Amygdala (tissue), 56 donors: ENCODE results near the gene BCAP31.
A peak's percentile ranks its signal among the peaks of the same experiment; 100 is the strongest.
"Not testable (repeated sequence)": the region's sequence is repeated elsewhere in the genome, so short reads cannot be mapped to it uniquely, and the experiment has no call there.

Experiments used
- DNase-seq, 56 donors: peaks; one replicate each; lab custom pipeline; 2025; lab: John Stamatoyannopoulos, UW

Gene BCAP31

DNA sequence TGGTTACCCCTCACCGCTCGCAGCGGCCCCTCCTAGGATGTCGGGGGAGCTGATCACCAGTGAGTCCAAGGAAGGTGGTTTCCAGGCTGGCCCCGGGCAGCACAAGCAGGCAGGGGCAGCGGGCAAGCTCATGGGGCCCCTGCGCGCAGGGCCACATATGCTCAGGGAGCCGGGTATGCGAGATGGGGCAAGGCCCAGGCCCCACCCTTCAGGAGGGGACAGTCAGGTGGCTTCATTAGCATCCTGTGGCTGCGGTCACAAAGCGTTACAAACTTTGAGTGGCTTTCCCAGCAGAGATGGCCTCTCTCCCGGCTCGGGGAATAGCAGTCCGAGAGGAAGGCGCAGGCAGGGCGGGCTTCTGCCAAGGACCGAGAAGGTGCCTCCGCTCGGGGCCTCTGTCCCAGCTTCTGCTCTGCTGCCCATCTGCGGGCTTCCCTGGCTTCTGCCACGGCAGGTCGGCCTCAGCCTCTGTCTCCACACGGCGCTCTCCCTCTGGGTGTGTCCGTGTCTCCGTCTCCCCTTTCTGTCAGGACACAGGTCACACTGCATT is 13.9 kb upstream of the BCAP31 start:
- no peak for DNase-seq

DNA sequence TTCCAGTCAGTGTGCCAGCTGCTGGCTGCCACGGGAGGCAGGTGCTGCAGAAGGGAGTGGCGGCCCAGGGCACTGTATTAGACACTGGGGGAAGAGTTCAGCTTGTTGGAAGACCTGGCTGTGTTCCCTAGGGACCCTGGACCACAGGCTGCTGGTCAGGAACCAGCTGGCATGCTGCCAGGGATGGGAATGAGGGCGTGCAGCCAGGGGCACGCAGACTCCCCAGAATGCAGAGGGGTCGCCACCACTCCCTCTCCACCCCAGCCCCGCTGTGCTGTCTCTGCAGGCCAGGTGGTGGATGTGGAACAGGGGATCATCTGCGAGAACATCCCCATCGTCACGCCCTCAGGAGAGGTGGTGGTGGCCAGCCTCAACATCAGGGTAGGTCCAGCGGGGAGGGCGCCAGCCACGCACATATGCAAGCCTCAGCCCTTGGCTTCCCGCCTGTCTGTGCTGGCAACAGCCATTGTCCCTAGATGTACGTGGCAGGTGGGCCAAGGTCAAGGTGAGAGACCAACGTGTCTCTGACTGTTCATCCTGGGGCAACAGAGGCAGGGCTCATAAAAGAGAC is 12.8 kb upstream of the BCAP31 start:
- no peak for DNase-seq

DNA sequence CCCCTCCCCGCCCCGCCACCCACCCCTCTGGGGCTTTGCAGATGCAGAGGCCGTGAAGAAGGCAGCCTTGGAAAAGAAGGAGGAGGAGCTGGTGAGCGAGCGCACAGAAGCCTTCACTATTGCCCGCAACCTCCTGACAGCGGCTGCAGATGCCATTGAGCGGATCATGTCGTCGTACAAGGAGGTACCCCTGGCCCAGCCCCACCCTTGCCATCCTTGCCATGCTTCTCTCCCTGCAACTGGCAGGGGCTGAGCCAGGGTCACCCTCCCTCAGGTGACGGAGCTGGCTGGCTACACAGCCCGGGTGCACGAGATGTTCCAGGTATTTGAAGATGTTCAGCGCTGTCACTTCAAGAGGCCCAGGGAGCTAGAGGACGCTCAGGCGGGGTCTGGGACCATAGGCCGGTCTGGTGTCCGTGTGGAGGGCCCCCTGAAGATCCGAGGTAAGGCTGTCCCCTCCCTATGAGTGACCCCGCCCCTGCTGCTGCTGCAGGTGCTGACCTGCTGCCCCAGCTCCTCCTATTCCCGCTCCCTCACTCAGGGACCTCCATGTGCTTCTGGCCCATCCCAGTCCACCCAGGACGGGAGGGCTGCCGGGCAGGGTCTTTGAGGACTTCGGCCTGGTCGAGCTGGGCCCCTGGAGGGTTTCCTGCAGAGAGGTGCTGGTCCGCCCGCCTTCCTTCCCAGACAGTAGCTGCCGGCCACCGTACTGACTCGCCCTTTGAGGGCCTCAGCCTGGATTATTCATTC is 12.1 kb upstream of the BCAP31 start:
- no peak for DNase-seq

DNA sequence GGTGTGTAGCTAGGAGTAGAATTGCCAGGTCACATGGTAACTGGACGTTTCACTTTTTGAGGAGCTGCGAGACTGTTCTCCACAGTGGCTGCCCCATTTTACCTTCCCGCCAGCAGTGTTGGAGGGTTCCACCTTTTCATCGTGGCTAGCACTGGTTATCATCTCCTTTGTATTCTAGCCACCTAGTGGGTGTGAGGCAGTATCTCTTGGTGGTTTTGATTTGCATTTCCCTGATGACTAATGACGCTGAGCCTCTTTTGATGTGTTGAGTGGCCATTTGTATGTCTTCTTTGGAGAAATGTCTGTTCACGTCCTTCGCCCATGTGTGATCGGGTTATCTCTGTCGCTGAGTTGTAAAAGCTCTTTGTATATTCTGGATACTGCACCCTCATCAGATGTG is 11.1 kb upstream of the BCAP31 start:
- no peak for DNase-seq

DNA sequence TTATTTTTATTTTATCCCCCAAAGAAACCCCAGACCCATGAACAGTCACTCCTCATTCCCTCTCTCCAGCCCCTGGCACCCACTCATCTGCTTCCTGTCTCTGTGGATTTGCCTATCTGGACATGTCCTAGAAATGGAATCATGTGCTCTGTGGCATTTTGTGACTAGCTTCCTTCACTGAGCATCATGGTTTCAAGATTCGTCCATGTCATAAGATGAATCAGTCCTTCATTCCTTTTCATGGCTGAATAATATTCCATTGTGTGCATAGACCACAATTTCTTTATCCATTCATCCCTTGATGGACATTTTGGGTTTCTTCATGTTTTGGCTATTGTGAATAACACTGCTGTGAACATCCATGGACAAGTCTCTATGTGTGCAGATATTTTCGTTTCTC is 10.7 kb upstream of the BCAP31 start:
- DNase-seq, result no peak

DNA sequence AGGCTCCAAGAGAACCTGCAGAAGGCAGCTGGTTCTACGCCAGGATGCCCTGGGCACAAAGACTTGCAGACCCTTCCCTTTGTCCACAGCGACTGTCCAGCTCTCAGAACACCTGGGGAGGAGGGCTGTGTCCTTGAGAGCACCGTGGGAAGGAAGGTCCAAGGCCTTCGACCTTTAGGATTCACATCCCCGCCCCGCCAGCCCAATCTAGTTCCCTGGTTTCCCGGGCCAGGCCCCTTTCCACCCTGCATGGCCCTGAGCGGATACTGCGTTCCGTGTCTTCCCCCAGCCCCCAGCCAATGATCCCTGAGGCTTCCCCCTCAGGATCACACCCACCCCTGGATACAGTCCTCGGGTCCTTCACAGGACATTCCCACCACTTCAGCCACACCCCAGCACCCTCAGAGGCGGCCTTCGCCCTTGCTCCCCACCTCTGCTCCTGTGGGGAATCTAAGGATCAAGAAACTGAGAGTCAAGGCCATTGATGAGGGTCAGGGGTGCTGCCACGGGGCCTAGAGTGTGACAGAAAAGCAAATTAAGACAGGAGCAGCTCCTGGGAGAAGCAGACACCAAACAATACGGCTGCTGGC is 9.6 kb upstream of the BCAP31 start:
- no peak for DNase-seq

DNA sequence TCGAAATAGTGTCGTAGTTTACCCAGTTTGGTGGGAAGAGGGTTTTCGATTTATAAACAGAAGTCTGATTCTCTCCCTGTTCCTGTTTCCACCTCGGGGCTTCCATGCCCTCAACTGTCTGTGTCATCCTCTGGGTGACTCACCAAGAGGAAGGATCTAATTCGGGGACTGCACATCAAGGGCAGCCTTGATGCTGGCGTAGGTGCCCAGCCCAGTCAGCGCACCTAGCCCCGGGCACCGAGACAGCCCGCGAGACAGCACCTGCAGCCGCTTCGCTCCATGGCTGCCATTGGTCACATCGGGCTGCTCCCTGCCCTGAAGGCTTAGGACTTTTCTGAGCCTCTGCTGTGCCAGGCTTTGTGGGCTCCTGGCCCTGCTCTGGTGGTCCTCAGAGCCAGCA is 8.2 kb upstream of the BCAP31 start:
- no peak for DNase-seq

DNA sequence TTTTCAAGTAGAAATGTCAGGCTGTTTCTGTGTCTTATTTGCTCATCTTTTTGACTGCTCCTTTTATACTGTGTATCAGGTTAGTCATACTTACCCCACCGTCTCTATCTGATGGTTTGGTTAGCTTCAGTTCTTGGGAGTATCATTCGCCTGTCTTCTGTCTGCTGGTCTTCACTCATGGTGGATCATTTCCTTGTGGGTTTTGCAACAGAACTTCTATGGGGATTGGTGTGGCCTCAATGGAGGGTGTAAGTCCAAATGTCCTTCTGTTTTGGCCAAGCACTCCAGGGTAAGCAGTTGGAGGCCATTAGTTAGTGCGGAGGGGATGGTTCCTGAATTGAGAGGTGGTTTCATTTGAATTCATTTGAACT is 7.6 kb upstream of the BCAP31 start:
- DNase-seq, result no peak

DNA sequence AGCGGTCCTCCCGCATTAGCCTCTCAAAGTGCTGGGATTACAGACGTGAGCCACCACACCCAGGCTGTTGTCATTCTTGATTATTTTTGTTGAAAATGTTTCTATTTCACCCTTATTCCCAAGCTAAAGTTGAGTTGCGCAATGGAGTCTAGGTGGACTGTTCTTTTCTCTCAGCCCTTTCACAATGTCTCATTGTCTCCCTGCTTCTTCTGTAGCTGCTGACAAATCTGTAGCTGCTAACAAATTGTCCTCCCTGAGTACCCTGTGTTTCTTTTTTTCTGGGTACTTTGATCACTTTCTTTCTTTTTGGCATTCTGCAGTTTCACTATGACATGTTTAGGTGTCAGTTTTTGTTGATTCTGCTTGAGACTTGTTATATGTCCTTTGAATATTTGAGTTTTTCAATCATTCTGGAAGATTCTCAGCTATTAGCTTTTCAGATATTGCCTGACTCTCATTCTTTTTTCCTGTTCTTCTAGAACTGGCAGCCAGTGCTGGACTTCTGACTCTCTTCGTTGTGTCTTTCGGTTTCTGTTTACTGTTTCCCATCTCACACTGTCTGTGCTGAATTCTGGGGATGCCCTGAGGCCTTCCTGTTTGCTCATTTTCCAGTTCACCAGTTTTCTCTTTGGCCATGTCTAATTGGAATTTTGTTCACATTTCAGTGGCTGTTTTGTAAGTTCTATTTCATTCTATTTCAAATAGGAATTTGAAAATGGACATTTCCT is 7.1 kb upstream of the BCAP31 start:
- no peak for DNase-seq

DNA sequence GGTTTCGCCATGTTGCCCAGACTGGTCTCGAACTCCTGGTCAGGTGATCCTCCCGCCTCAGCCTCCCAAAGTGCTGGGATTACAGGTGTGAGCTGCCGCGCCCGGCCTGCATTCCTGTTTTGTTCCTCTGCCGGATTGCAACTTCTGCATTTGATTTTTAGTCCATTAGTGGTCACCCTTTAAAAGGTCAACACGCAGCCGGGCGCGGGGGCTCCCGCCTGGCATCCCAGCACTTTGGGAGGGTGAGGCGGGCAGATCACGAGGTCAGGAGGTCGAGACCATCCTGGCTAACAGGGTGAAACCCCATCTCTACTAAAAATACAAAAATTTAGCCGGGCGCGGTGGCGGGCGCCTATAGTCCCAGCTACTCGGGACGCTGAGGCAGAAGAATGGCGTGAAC is 5.9 kb upstream of the BCAP31 start:
- DNase-seq, result not testable (repeated sequence)

DNA sequence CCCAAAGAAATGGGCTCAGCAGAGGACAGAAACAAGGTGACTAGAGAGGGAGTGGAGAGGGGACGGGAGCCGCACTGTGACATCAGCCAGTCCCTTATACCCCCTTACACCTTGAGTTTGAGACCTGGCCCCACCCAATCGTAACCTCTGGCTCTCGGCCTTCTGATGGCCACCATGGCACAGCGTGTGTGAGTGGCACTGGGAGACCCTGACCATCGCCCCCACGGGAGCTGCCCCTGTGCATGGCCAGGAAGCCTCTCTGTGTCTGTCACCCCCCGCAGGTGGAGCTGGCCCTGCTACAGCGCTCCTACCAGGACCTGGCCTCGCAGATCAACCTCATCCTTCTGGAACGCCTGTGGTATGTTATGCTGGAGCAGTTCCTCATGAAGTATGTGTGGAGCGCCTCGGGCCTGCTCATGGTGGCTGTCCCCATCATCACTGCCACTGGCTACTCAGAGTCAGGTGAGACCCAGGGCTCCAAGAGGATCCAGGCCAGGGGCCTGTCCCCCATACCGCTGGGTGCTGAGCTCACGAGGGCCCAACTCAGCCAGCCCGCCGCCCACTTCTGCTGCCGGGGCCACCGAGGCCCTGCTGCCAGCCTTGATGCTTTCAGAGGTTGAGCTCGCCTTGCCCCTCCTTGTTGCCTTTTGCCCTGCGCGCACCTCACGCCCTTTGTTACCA is 4.9 kb upstream of the BCAP31 start:
- no peak for DNase-seq

DNA sequence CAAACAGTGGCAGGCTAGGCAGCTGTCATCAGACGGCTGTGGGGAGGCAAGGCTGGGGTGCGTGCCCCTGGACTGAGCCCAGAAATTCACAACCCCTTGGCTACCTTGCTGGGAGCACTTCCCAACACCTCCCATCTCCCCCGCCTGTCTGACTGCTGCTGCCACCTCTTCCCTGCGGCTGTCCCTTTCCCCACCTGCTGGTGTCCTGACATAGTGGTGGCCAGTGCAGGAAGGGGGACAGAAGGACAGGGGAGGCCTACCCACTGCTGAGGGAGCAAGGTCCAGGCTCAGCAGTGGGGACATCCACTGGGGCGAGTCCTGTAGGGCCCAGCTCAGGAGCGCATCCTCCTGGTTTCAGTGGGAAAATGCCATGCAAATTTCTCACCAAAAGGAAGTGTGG is 3.9 kb upstream of the BCAP31 start:
- no peak for DNase-seq

DNA sequence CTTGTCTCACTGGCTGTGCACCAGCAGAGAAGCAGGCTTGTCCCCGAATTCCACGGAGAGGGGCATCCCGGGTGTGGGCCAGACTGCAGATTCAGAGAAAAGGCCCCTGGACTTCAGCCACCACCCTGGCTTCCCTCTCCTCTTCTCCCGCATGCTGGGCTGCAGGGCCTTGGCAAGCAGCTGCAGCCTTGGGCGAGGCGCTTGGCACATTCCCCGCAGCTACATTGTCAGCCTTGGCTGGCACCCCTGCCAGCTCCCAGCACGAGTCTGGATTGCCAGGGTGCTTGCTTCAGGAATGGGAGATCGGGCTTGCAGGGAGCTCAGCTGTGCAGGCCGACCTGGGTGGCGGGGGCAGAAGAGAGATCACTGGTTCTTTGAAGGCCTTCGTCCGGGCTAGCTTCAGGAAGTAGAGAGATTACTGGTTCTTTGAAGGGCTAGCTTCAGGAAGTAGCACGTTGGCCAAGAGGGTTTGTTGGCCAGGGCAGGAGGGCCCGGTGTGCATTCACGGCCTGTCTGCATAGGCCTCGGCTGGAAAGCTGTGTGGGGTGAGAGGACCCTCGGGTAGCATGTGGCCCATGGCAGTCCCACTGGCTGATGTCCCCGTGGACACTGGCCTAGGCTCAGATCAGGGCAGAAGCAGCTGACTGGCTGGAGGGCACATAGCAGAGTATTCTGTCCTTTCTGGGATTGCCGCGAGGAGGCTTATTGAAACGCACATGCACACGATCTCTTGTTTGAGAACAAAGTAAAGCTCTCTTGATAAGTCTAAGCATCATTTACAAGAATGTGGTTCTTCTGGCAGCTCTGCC is 3.1 kb upstream of the BCAP31 start:
- DNase-seq, result peak in 53 of 56 donors; percentile 3 to 83 (median 61)

DNA sequence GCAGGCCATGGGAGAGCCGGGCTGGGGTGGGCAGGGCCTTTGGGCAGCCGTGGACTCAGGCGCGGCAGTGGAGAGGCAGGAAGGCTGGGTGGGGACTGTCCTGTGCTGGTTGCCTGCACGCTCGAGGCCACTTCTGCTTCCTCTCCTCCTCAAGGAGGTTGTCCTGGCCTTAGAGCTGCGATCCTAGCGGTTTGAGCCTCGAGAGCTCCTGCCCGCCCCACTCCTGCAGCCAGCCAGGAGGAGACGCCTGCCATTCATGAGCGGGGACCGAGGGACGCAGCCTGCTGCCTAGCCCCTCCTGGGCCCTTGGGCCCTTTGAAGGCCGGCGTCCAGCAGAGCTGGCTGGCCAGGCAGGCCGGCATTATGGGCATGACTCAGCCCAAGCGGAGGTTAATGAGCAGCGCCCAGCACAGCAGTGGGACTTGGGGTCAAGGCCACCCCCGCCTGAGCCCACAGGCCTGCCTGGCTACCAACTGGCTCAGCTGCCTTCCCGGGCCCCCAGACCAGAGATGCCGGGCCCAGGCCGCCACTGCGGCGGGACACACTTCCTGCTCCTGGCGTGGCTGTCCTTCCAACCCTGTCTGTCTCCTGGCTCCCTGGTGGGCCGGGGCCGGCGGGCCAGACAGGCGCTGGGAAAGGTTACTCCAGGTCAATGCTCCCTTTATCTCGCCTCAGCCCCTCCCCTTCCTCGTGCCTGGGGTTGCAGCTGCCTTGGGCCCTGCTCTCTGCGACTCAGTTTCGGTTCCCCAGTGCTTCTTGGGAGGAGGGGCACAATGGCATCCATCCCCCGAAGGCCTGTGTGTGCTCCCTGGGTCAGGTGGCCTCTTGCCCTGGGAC is 2.3 kb upstream of the BCAP31 start:
- DNase-seq, result peak in 32 of 56 donors; percentile 16 to 83 (median 60)

DNA sequence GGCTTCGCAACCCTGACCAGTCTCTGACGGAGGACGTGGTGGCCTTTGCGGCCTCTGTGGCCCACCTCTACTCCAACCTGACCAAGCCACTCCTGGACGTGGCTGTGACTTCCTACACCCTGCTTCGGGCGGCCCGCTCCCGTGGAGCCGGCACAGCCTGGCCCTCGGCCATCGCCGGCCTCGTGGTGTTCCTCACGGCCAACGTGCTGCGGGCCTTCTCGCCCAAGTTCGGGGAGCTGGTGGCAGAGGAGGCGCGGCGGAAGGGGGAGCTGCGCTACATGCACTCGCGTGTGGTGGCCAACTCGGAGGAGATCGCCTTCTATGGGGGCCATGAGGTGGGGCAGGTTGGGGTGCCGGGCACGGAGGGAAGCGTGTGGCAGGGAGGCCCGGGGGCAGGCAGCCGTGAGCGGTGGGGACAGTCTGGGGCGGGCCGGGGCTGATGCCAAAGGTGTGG is 1.7 kb upstream of the BCAP31 start:
- peak in 1 of 56 donors; percentile 25 for DNase-seq

DNA sequence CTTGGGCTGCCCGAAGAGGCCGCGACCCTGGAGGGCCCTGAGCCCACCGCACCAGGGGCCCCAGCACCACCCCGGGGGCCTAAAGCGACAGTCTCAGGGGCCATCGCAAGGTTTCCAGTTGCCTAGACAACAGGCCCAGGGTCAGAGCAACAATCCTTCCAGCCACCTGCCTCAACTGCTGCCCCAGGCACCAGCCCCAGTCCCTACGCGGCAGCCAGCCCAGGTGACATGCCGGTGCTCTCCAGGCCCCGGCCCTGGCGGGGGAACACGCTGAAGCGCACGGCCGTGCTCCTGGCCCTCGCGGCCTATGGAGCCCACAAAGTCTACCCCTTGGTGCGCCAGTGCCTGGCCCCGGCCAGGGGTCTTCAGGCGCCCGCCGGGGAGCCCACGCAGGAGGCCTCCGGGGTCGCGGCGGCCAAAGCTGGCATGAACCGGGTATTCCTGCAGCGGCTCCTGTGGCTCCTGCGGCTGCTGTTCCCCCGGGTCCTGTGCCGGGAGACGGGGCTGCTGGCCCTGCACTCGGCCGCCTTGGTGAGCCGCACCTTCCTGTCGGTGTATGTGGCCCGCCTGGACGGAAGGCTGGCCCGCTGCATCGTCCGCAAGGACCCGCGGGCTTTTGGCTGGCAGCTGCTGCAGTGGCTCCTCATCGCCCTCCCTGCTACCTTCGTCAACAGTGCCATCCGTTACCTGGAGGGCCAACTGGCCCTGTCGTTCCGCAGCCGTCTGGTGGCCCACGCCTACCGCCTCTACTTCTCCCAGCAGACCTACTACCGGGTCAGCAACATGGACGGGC is 1.0 kb upstream of the BCAP31 start:
- DNase-seq, result no peak

DNA sequence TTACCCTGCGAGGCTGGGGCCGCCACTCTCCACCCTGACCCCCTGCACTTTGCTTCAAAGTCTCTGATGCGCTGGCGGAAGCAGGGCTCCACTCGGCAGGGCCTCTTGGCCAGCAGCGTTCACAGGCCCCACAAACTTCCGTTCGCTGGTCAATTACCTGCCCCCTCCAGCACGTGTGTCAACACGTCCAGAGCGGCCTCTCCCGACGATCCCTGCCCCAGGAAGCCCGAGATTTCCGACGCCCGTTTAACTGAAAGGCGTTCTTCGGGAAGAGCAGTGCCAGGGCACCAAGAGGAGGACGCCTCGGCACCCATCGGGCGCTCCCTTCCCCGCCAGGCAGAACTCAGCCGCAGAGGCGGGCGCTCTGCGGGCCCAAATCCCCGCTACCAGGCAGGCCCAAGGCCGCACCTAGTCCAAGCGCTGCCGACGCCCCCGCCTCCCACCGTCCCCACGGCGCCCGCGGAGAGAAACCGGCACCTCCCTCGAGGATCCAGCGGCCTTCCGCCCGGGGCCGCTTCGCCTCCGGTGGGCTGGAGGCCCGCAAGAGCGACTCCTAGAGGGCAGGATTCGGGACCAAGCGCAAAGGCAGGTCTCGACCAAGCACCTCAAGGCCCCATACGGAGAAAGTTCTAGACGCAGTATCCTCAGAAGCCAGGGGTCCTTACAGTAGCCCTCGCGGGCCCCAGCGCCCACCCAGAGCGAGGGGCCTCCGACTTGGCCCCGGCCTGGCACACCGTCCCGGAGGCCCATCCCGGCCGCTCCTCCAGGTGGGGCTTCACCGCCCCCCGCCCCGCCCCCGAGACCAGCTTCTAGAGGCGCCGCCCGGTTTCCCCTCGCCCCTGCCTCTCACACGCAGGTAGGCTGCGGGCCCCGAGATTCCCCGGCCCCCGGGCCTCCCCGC is 586 bp downstream of the BCAP31 start:
- DNase-seq, result peak in 2 of 56 donors; percentile 3 to 36
